Activated CD8-positive, alpha-beta memory T cell treated with anti-CD3 and anti-CD28 coated beads, Interleukin-2, amount 50 U/mL, for 4 hours (primary cell): ENCODE results near the gene TFDP2.
"Not testable (repeated sequence)": the region's sequence is repeated elsewhere in the genome, so short reads cannot be mapped to it uniquely, and the experiment has no call there.

Experiments
- DNase-seq: peaks from one replicate; pipeline ENCODE4 v3.0.0-alpha.2; 2020

The TFDP2 gene

DNA sequence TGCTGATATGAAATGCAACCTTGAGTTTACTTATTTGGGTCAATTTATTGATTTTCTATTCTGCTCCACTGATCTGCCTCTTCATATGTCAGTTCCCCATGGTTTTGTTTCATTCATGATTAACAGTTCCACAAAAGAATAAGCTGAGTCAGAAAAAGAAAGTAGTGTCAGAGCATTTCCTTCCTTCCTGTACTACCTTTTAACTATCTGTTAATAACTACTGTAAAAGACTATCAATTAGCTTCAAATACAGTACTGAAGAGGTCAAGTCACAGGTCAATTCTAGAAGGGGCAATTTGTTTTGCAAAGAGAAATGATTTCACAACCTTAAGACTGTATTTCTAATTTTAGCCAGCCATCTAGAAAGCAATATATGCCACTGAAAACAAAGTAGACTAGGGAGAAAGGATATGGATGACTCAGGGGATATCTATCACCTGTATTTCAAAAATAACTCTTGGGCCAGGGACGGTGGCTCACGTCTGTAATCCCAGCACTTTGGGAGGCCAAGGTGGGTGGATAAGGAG, 129.5 kb downstream of the TFDP2 start:
- no peak for DNase-seq

DNA sequence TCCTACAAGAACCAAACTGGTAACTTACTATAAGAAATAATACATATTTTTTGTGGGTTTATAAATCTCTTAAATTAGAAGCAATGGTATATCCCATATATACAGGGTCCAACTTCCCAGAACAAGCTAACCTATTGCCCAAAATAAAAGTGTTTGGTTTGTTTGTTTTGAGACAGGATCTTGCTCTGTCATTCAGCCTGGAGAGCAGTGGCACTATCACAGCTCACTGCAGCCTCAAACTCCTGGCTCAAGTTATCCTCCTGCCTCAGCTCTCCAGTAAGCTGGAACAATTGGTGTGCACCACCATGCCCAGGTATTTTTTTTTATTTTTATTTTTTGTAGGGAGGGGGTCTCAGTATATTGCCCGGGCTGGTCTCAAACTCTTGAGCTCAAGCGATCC, 135.4 kb downstream of the TFDP2 start:
- no peak for DNase-seq

DNA sequence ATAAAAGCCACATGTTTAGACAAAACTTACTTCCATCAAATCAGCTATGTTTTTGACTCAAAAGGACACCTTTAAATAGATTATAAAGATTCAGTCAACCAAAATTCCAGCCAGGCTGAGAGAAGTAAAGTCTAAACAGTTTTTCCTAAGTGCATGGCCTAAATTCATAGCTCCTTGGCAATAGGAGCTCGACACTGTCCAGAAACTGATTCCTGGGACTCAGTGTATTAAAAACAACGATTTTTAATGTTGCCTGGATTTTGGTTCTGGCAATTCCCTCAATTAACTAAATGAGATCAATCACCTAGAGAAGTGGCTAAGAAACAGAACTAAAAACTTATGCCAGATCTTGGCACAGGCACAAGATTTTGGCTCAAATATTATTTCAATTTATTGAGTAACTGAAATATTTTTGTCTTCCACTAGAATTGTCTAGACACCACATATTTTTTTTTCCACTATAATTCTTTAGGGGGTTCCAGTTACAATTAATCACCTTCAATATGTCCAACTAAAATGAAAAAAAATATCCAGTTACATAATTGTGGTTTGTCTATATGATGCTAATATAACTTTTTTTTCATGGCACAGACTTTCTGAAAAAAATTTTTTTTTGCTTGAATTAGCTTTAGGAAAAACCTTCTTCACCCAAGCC, 135.9 kb downstream of the TFDP2 start:
- DNase-seq = no peak

DNA sequence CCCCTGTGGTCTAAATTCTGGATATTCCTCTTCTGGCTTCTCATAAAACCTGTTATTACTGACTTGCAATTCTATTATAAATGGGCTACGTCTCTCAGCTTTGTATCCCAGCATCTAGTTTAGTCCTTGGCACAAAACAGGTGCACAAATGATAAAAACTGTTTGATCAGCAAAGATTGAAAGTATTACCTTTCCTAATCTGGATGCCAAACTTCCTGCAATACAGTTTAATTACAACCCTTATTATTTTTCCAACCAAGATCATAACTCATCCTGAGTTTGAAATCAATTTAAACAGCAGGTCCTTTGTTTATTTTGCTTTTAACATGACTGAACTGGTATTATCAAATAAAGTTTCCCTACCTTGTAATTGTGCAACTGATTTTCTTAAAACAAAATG, 140.3 kb downstream of the TFDP2 start:
- DNase-seq = no peak

DNA sequence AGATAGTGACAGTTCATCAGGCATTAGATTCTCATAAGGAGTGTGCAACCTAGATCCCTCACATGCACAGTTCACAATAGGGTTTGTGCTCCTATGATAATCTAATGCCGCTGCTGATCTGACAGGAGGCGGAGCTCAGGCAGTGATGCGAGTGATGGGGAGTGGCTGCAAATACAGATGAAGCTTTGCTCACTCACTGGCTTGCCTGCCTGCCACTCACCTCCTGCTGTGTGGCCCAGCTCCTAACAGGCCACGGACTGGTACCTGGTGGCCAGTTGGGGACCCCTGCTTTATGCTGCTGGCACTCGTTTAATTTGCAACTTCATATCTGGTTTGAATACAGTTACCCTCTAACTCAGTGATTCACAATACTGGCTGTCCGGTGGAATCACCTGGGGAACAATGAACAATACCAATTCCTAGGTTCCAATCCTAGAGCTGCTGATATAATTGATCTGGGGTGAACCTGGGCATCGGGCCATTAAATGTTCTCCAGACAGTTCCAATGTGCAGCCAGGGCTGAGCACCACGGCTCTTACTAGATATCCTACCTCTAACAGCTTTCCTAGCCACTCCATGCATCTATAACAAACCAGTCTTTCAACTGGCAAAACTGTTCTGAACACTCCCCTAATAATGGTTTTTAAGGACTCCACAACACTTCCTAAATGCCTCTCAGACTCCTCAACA, 141.5 kb downstream of the TFDP2 start:
- no peak for DNase-seq

DNA sequence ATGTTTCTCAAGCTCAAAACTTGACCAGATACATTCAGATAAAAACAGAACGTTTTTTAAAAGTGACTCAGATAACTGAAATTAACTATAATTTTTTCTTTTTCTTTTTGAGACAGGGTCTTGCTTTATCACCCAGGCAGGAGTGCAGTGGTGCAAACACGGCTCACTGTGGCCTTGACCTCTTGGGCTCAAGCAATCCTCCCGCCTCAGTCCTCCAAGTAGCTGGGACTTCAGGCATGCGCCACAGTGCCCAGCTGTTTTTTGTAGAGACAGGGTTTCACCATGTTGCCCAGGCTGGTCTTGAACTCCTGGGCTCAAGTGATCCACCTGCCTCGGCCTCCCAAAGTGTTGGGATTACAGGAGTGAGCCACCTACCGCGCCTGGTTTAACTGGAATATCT, 144.4 kb downstream of the TFDP2 start:
- not testable (repeated sequence) for DNase-seq

- DNase-seq = no peak
Observed at GRCh38 chr3:142004025-142004424, 145.3 kb downstream of the TFDP2 start.

DNA sequence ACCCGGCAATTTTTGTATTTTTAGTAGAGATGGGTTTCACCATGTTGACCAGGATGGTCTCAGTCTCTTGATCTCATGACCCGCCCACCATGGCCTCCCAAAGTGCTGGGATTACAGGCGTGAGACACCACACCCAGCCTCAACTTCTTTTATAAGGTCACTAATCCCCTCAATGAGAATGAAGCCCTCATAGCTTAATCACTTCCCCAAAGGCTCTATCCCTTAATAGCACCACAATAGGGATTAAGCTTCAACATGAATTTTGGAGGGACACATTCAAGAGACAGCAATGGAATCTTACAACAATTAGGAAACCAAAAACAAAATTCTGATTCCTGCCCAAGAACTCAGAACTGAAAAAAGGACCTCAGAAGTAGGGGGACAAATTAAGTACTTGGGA, 146.1 kb downstream of the TFDP2 start:
- no peak for DNase-seq

DNA sequence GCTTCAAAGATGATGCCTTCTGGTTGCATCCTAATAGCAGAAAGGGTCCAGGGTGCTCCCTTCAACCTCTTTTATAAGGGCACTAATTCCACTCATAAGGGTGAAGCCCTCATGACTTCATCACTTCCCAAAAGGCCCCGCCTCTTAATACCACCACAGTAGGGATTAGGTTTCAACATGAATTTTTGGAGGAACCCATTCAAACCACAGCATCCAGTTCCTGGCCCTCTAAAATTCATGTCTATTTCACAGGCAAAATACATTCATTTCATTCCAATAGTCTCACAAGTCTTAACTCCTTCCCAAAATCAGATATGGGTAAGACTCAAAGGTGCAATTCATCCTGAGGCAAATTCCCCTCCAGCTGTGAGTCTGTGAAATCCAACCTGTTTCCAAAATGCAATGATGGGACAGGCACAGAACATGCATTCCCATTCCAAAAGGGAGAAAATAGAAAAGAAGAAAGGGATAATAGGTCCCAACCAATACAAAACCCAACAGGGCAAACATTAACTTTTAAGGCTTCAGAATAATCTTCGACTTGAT, 148.9 kb downstream of the TFDP2 start:
- DNase-seq = no peak

DNA sequence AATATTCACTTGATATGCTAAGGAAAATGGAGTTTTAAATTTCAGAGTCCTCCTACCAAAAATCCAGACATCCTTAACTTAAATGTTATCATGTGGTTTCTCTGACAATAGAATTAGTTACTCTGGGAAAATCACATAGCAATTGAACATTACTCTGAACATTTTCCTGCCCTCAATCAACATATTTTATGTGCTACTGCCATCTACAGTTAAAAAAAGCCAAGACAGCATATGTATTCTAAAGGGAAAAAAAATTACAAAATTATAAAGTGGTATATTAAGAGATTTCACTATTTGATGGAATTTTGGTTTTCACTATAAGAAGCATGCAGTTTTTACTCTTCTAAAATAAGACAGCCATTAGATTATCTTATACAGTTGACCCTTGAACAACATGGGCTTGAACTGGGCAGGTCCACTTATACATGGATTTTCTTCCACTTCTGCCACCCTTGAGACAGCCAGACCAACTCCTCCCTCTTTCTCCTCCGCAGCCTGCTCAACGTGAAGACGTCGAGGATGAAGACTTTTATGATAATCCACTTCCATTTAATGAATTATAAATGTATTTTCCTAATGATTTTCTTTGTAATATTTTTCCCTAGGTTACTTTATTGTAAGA, 150.6 kb downstream of the TFDP2 start:
- no peak for DNase-seq

- no peak for DNase-seq
Observed at GRCh38 chr3:141996437-141996836, 152.9 kb downstream of the TFDP2 start.

DNA sequence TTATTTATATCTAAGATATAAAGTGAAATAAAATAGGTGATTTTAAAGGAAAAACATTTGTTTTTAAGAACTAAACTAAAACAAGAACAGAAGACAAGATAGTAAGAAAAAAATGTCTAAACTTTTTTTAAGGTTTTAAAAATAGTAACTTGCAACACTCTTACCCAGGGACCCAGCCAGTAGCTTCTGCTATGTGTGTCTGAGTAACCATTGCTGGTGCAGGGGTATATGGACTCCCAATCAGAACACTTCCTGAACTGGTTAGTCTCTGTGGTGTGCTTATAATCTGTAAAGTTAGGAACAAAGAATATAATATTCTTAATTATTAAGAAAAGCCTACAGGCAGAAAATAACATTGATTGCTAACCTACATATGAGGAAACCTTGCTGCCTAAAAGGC, 154.5 kb downstream of the TFDP2 start:
- DNase-seq = no peak

DNA sequence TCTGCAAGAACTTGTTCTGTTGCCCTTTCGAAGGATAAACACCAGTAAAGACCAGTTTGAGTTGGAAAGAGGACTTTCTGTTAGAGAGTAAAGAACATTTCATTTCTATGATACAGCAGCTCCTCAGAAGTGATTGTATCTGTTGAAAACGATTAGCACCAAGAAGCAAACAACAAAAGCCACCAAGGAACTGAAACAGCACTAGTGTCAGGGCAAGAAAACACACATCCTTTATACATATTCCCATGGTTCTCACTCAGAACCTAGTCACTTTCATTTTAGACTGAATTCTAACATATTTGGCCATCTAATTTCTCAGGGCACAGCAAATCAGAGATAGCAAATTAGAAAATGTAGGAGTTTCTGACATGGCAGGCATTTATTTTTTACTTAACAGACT, 156.8 kb downstream of the TFDP2 start:
- DNase-seq = no peak

- DNase-seq = no peak
Observed at GRCh38 chr3:141986548-141987107, 162.7 kb downstream of the TFDP2 start.

- DNase-seq = no peak
Observed at GRCh38 chr3:141981084-141981483, 168.3 kb downstream of the TFDP2 start.

DNA sequence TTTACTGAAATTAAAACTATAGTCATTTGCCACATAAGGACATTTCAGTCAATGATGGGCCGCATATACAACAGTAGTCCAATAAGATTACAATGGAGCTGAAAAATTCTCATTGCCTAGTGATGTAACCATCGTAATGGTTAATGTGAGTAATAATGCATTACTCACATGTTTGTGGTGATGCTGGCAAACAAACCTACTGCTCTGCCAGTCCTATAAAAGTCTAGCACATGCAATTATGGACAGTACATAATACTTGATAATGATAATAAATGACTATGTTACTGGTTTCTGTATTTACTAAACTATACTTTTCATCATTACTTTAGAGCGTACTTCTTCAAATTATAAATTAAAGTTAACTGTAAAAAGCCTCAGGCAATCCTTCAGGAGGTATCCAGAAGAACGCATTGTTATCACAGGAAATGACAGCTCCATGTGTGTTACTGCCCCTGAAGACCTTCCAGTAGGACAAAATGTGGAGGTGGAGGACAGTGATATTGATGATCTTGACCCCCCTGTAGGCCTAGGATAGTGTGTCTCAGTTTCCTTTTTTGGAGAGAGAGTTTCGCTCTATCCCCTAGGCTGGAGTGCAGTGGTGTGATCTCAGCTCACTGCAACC, 170.2 kb downstream of the TFDP2 start:
- no peak for DNase-seq

DNA sequence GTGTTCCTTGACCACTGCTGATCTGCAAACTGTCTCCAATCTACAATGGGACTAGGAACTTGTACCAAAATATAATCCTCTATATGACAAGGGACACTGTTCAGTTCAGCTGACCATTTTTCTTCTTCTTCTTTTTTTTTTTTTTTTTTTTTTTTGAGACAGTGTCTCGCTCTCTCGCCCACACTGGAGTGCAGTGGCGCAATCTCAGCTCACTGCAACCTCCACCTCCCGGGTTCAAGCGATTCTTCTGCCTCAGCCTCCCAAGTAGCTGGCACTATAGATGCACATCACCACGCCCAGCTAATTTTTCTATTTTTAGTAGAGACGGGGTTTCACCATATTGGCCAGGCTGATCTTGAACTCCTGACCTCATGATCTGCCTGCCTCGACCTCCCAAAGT, 174.6 kb downstream of the TFDP2 start:
- not testable (repeated sequence) for DNase-seq

DNA sequence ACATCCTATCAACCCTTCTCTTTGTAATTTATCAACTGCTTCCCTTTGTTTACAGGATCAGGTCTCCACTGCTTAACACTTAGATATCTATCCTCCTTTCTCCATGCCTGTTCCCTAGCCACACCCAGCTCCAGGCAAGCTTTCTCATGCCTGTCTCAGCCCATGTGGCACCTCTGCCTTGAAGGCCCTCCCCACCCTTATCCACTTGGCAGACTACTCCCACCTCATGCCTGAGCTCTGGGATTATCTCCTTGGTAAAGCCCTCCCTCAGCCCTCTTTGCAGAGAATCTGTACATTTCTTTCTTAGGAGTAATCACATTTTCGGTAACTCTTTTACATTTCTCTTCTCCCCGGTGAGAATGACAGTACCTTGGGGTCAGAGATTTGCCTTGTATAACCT, 176.9 kb downstream of the TFDP2 start:
- no peak for DNase-seq

GRCh38 chr3:141971571-141971970, 177.8 kb downstream of the TFDP2 start:
- DNase-seq = no peak

DNA sequence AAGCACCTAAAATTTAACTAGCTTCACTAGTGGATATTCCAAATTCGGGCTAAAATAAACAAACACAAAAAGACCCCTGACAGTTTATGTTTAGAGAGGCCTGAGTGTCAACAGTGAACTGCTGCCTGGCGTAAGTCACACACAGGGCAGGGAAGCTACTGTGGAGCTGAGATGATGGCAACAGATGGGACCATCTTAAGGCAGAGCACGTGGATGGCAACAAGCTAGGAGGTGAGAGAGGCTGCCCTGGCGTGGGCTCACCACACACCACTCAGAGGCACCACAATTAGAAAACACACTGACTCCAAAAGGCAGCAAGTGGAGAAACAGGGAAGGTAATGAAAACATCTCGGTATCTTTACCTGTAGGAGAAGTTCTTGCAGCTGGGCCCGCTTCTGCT, 179.6 kb downstream of the TFDP2 start:
- no peak for DNase-seq

GRCh38 chr3:141965471-141965870, 183.9 kb downstream of the TFDP2 start:
- DNase-seq = no peak

GRCh38 chr3:141963301-141963700, 186.0 kb downstream of the TFDP2 start:
- DNase-seq = no peak

- no peak for DNase-seq
Observed at GRCh38 chr3:141960731-141961130, 188.6 kb downstream of the TFDP2 start.
